K562 (cell line): Measurements from ENCODE around the gene FAM110D. TPM values are rescaled to one million over a fixed set of nuclear protein-coding genes. Genes with fewer than 3 reads are reported as not detected.

Source experiments
- CXXC5 ChIP-seq: fragments of 250-450 bp; sonication (Bioruptor Pico); IDR thresholded peaks from 2 replicates; pipeline ENCODE4 v1.8.0; 2022; ENCODE audit warnings: inconsistent platforms, mild to moderate bottlenecking, moderate library complexity
- IRF2 ChIP-seq: sonication (generic); formaldehyde crosslinking; IDR thresholded peaks from 2 replicates; pipeline ENCODE4 v1.8.1; 2022; ENCODE audit warnings: mild to moderate bottlenecking, missing genetic modification reagents
- JUN ChIP-seq, 2 experiments: sonication (generic) in 1 of 2; formaldehyde crosslinking in 1 of 2; IDR thresholded peaks; 2 replicates each; pipeline versions ENCODE4 v1.6.1 to v1.8.0; 2012 to 2022; ENCODE audit warnings: borderline replicate concordance in 2 of 2, mild to moderate bottlenecking in 2 of 2, improper control_type of control experiment in 1 of 2, low read depth in 1 of 2, low read length in 1 of 2, missing genetic modification reagents in 1 of 2
- KLF1 ChIP-seq: fragments of 450-650 bp; IDR thresholded peaks from 2 replicates; pipeline ENCODE4 v1.6.1; 2016; ENCODE audit warnings: missing genetic modification characterization, missing compliant biosample characterization
- MXI1 ChIP-seq: IDR thresholded peaks from 2 replicates; pipeline ENCODE4 v1.6.1; 2011; ENCODE audit warnings: low read depth, mild to moderate bottlenecking, improper control_type of control experiment, low read length
- NCOA2 ChIP-seq, 2 experiments: fragments of 450-650 bp; IDR thresholded peaks; 2 replicates each; pipeline ENCODE4 v1.6.1; 2018; ENCODE audit warnings: mild to moderate bottlenecking in 2 of 2, moderate library complexity in 1 of 2; ENCODE audit not compliant: partially characterized antibody in 2 of 2
- NR2F6 ChIP-seq: fragments of 450-650 bp; formaldehyde crosslinking; IDR thresholded peaks from 2 replicates; pipeline ENCODE4 v1.4.0; 2020; ENCODE audit warnings: mild to moderate bottlenecking
- NUFIP1 ChIP-seq: fragments of 450-650 bp; IDR thresholded peaks from 2 replicates; pipeline ENCODE4 v1.6.1; 2018; ENCODE audit not compliant: partially characterized antibody
- SIN3A ChIP-seq, 2 experiments: fragments of 150-350 bp in 1 of 2; IDR thresholded peaks; 2 replicates each; pipeline ENCODE4 v1.6.1; 2011 to 2016; ENCODE audit warnings: borderline replicate concordance in 2 of 2, low read depth in 2 of 2, low read length in 2 of 2, mild to moderate bottlenecking in 2 of 2, moderate library complexity in 2 of 2; ENCODE audit not compliant: control insufficient read depth in 1 of 2
- ZNF586 ChIP-seq: fragments of 450-650 bp; formaldehyde crosslinking; conservative IDR thresholded peaks from 2 replicates; pipeline ENCODE4 v1.4.0; 2020; ENCODE audit warnings: mild to moderate bottlenecking, moderate library complexity
- ZNF766 ChIP-seq: fragments of 200-800 bp; sonication (Bioruptor generic); conservative IDR thresholded peaks from 2 replicates; pipeline ENCODE4 v1.6.1; 2016; ENCODE audit warnings: missing genetic modification characterization, missing compliant biosample characterization
- ZNF830 ChIP-seq: fragments of 250-450 bp; sonication (Bioruptor Pico); IDR thresholded peaks from 2 replicates; pipeline ENCODE4 v1.5.0; 2021; ENCODE audit warnings: mild to moderate bottlenecking
- polyA plus RNA-seq, 8 experiments: library from polyadenylated mRNA; depleted of rRNA in 4 of 8; stranded (reverse) in 5 of 8; unstranded in 3 of 8; fragments of >200 nt; fragmentation: Nextera tagmentation in 2 of 8; fragmentation: Illumina TruSeq in 1 of 8; extraction: Ambion mirVana in 2 of 8; extraction: Trizol in 1 of 8; gene quantifications; 2 replicates each; pipeline versions ENCODE4 v1.2.1 to v1.2.3, GENCODE V29; 2011 to 2014; ENCODE audit warnings: inconsistent platforms in 1 of 8, missing spikeins in 1 of 8
- total RNA-seq, 7 experiments: library from RNA; depleted of rRNA in 6 of 7; stranded (reverse); fragments of >200 nt in 6 of 7; fragmentation: Illumina TruSeq in 2 of 7; extraction: Trizol in 2 of 7; gene quantifications; 2 replicates each; pipeline versions ENCODE4 v1.2.1 to v1.2.3, GENCODE V29; 2011 to 2021; ENCODE audit warnings: low replicate concordance in 1 of 7
- TF ChIP-seq, protein P1 (sequence below), 3 experiments: fragments of 200-800 bp in 1 of 3; sonication (Bioruptor generic) in 1 of 3; sonication (generic) in 1 of 3; formaldehyde crosslinking in 1 of 3; IDR thresholded peaks; 2 replicates each; pipeline versions ENCODE4 v1.6.1 to v1.8.0; 2016 to 2022; ENCODE audit warnings: mild to moderate bottlenecking in 2 of 3, missing compliant biosample characterization in 2 of 3, missing genetic modification characterization in 2 of 3, missing genetic modification reagents in 1 of 3
- TF ChIP-seq, protein P2 (sequence below): fragments of 250-450 bp; sonication (Bioruptor Pico); IDR thresholded peaks from 2 replicates; pipeline ENCODE4 v1.8.0; 2022; ENCODE audit warnings: inconsistent platforms

Gene FAM110D
- total and polyA plus RNA-seq, 9 of the 15 experiments (the other 6 are each of a cell fraction or from before 2014, with no cell fraction given), result 0.04 to 1.1 (median 0.33) TPM

DNA sequence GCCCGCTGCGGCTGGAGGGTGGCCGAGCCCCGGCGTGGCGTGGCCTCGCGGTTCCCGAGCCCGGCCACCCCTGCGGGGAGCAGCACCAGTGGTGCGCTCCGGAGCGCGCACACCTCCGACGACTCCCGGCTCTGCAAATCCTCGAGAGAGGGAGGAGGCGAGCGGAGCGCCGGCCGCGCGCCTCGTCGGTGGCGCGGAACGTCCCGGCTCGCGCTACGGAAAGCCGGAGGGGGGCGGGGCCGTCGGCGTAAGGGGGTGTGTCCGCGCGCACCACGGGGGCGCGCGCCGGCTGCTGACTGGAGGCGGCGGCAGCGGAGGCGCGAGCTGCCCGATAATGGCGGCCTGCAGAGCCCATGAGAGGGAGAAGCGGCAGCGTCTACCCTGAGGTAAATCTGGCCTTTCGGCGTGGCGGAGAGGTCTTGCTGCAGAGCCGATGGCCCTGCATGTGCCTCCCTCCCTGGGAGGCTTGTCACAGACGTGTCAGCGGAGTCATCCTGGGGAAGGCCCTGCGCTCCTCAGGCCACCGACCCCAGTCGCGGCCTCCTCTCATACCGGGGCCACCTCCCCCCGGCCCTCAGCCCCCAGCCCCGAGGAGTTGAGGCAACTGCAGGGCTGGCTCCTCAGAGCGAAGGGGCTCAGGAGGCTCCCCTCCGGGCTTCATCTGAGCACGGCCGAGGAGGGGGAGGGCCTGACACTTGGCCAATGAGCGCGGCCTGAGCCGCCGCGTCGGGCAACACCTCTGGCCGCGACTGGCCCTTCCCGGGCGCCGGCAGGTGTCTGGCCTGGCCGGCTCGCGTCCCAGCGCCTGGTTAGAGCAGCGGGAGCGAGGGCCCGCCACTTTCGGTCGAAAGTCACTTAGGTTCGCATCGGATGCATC is 47.1 kb upstream of the FAM110D start, which contains the start of gene PDIK1L (continued):
- TF ChIP-seq IRF2 (no peak), ZNF586 (CRISPR knock-in tag) (no peak), MXI1 (peak; percentile 90), NUFIP1 (no peak), NCOA2 (IDR thresholded peaks at IDR 0.05; ENCODE audit: partially characterized antibody in 2 of 2) (no peak), SIN3A (IDR thresholded peaks at IDR 0.05; ENCODE audit: borderline replicate concordance in 2 of 2, control insufficient read depth in 1 of 2, low read depth in 2 of 2, low read length in 2 of 2) (peak; percentile 76 to 96; a peak in 3 of 4 replicates), KLF1 (peak; percentile 47; the same call in 1 of the 2 replicates), ZNF830 (CRISPR knock-in tag) (no peak), ZNF766 (CRISPR knock-in tag) (peak; percentile 84; the same call in 1 of the 2 replicates), CXXC5 (CRISPR knock-in tag) (peak; percentile 97), JUN (IDR thresholded peaks at IDR 0.05; ENCODE audit: borderline replicate concordance, low read depth, low read length) (peak; percentile 50; the same call in 1 of the 2 replicates), JUN (CRISPR knock-in tag; IDR thresholded peaks at IDR 0.05; ENCODE audit: borderline replicate concordance) (no peak), NR2F6 (CRISPR knock-in tag) (no peak)
- TF ChIP-seq, protein P1, sequence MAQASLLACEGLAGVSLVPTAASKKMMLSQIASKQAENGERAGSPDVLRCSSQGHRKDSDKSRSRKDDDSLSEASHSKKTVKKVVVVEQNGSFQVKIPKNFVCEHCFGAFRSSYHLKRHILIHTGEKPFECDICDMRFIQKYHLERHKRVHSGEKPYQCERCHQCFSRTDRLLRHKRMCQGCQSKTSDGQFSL (CRISPR knock-in tag; IDR thresholded peaks at IDR 0.05), result no peak
- TF ChIP-seq, protein P1 (tag; IDR thresholded peaks at IDR 0.05), result peak in 1 of 2 experiments; percentile 24; a peak in 1 of 4 replicates
- TF ChIP-seq, protein P2, sequence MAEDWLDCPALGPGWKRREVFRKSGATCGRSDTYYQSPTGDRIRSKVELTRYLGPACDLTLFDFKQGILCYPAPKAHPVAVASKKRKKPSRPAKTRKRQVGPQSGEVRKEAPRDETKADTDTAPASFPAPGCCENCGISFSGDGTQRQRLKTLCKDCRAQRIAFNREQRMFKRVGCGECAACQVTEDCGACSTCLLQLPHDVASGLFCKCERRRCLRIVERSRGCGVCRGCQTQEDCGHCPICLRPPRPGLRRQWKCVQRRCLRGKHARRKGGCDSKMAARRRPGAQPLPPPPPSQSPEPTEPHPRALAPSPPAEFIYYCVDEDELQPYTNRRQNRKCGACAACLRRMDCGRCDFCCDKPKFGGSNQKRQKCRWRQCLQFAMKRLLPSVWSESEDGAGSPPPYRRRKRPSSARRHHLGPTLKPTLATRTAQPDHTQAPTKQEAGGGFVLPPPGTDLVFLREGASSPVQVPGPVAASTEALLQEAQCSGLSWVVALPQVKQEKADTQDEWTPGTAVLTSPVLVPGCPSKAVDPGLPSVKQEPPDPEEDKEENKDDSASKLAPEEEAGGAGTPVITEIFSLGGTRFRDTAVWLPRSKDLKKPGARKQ (CRISPR knock-in tag), result no peak
